IMR-90 (cell line): ENCODE measurements around the gene RALA. TPM values are rescaled to one million over a fixed set of nuclear protein-coding genes. Genes with fewer than 3 reads are reported as not detected.

Experiments used
- ATAC-seq: fragments of 200-7000 bp; cut with Tn5 transposase; 2 replicates; pipeline ENCODE4 v1.9.1; 2020; ENCODE audit warnings: low read depth, mild to moderate bottlenecking, moderate library complexity
- BruUV-seq: library from RNA; stranded (reverse); fragments of 400-500 nt; replicated peaks from 2 replicates; lab custom pipeline; 2021; lab: Mats Ljungman, UMichigan
- CTCF ChIA-PET: fragments of 300-600 bp; formaldehyde crosslinking; extraction: SDS; loops from one replicate; lab custom pipeline; 2021; ENCODE audit warnings: antibody characterized with exemption; lab: Yijun Ruan, JAX
- POLR2A ChIA-PET: fragments of 300-600 bp; sonication (Branson Sonifier 250); formaldehyde crosslinking; loops from one replicate; lab custom pipeline; 2022; ENCODE audit warnings: antibody characterized with exemption; ENCODE audit not compliant: unreplicated experiment; lab: Charles Lee
- DNase-seq: peaks from one replicate; pipeline ENCODE4 v3.0.0; 2013
- H2AFZ ChIP-seq: replicated peaks from 2 replicates; pipeline ENCODE3; 2013; ENCODE audit warnings: low read length, mild to moderate bottlenecking; ENCODE audit not compliant: poor library complexity
- H2AK5ac ChIP-seq: 2 replicates; pipeline ENCODE4 v1.6.1; 2013; ENCODE audit warnings: low read depth, low read length, inconsistent platforms
- H2AK9ac ChIP-seq: replicated peaks from 2 replicates; pipeline ENCODE3; 2013; ENCODE audit warnings: mild to moderate bottlenecking, low read depth, low read length, moderate library complexity; ENCODE audit not compliant: poor library complexity
- H2BK120ac ChIP-seq: 2 replicates; pipeline ENCODE4 v1.6.1; 2013; ENCODE audit warnings: low read depth, low read length, inconsistent platforms
- H2BK15ac ChIP-seq: 3 replicates; pipeline ENCODE4 v1.6.1; 2013; ENCODE audit warnings: low read depth, low read length, inconsistent platforms
- H2BK20ac ChIP-seq: 2 replicates; pipeline ENCODE4 v1.6.1; 2013; ENCODE audit warnings: low read depth, mild to moderate bottlenecking, inconsistent platforms, low read length, moderate library complexity
- H2BK5ac ChIP-seq: 2 replicates; pipeline ENCODE4 v1.6.1; 2013; ENCODE audit warnings: mild to moderate bottlenecking, low read depth, low read length, inconsistent platforms; ENCODE audit not compliant: poor library complexity, severe bottlenecking
- H3K14ac ChIP-seq: replicated peaks from 2 replicates; pipeline ENCODE4 v1.6.1; 2013; ENCODE audit warnings: low read depth, low read length, inconsistent platforms
- H3K18ac ChIP-seq: 2 replicates; pipeline ENCODE4 v1.6.1; 2013; ENCODE audit warnings: low read depth, low read length, control low read depth
- H3K23ac ChIP-seq: 2 replicates; pipeline ENCODE4 v1.6.1; 2013; ENCODE audit warnings: low read depth, low read length, inconsistent platforms
- H3K27ac ChIP-seq: 2 replicates; pipeline ENCODE4 v1.5.1; 2013; ENCODE audit warnings: mild to moderate bottlenecking, control low read depth, low read length; ENCODE audit not compliant: insufficient read depth
- H3K27me3 ChIP-seq: 2 replicates; pipeline ENCODE4 v1.6.1; 2013; ENCODE audit warnings: low read length; ENCODE audit not compliant: control insufficient read depth, insufficient read depth
- H3K36me3 ChIP-seq: 2 replicates; pipeline ENCODE4 v1.6.1; 2013; ENCODE audit warnings: low read length, mixed read lengths; ENCODE audit not compliant: control insufficient read depth, insufficient read depth
- H3K4ac ChIP-seq: 2 replicates; pipeline ENCODE4 v1.6.1; 2013; ENCODE audit warnings: low read depth, low read length, inconsistent platforms
- H3K4me1 ChIP-seq: 2 replicates; pipeline ENCODE4 v1.6.1; 2013; ENCODE audit warnings: low read length, mixed read lengths; ENCODE audit not compliant: control insufficient read depth, insufficient read depth
- H3K4me2 ChIP-seq: 2 replicates; pipeline ENCODE4 v1.6.1; 2013; ENCODE audit warnings: low read depth, mild to moderate bottlenecking, control low read depth, low read length, moderate library complexity
- H3K4me3 ChIP-seq: 2 replicates; pipeline ENCODE4 v1.5.1; 2013; ENCODE audit warnings: low read depth, mild to moderate bottlenecking, control low read depth, low read length, moderate library complexity; ENCODE audit not compliant: insufficient read depth
- H3K56ac ChIP-seq: 2 replicates; pipeline ENCODE4 v1.6.1; 2013; ENCODE audit warnings: low read length, inconsistent platforms; ENCODE audit not compliant: insufficient read depth; ENCODE audit errors: extremely low read depth
- H3K79me1 ChIP-seq, 2 experiments: 2 replicates each; pipeline ENCODE4 v1.6.1; 2013; ENCODE audit warnings: low read length in 2 of 2, inconsistent platforms in 1 of 2, low read depth in 1 of 2
- H3K9ac ChIP-seq: 2 replicates; pipeline ENCODE4 v1.6.1; 2013; ENCODE audit warnings: low read depth, low read length, control low read depth
- H3K9me1 ChIP-seq: 2 replicates; pipeline ENCODE4 v1.6.1; 2013; ENCODE audit warnings: low read length, inconsistent platforms; ENCODE audit not compliant: insufficient read depth
- H3K9me3 ChIP-seq: 2 replicates; pipeline ENCODE4 v1.6.1; 2013; ENCODE audit warnings: low read length; ENCODE audit not compliant: control insufficient read depth, insufficient read depth
- H4K20me1 ChIP-seq: 2 replicates; pipeline ENCODE4 v1.6.1; 2013; ENCODE audit warnings: low read length, inconsistent platforms; ENCODE audit not compliant: insufficient read depth
- H4K5ac ChIP-seq: 2 replicates; pipeline ENCODE4 v1.6.1; 2013; ENCODE audit warnings: mild to moderate bottlenecking, low read depth, low read length, control low read depth
- H4K8ac ChIP-seq, 2 experiments: 2 replicates each; pipeline ENCODE4 v1.6.1; 2013; ENCODE audit warnings: low read depth in 2 of 2, low read length in 2 of 2, control low read depth in 1 of 2, inconsistent platforms in 1 of 2
- H4K91ac ChIP-seq: 2 replicates; pipeline ENCODE4 v1.6.1; 2013; ENCODE audit warnings: low read depth, low read length, inconsistent platforms; ENCODE audit not compliant: insufficient read depth
- CHD1 ChIP-seq: IDR thresholded peaks from 2 replicates; pipeline ENCODE4 v1.6.1; 2012; ENCODE audit warnings: low read depth, low read length, improper control_type of control experiment
- NFE2L2 ChIP-seq: fragments of 150-350 bp; IDR thresholded peaks from 2 replicates; pipeline ENCODE4 v1.6.1; 2016; ENCODE audit warnings: low read depth, mild to moderate bottlenecking, low read length
- SMC3 ChIP-seq: fragments of 150-350 bp; IDR thresholded peaks from 2 replicates; pipeline ENCODE4 v1.6.1; 2016; ENCODE audit warnings: low read depth, mild to moderate bottlenecking, antibody characterized with exemption, low read length, moderate library complexity
- WGBS, 2 experiments: methylation state at CpG; one replicate each; pipeline versions ENCODE4 v1.1.5 to v1.1.7; 2013; ENCODE audit warnings: missing lambda C conversion rate in 2 of 2; ENCODE audit not compliant: insufficient read length in 1 of 2; ENCODE audit errors: extremely low coverage in 2 of 2; 5-methylcytosine and 5-hydroxymethylcytosine counted together
- dilution Hi-C: fragments of 300-500 bp; cut with HindIII; formaldehyde crosslinking; loops from one replicate; pipeline ENCODE4 v1.14.3; 2018; ENCODE audit warnings: low sequenced_read_pairs; ENCODE audit not compliant: unreplicated experiment
- in situ Hi-C: fragments of 300-500 bp; cut with MboI; formaldehyde crosslinking; loops from 3 replicates; pipeline ENCODE4 v1.14.3; 2019; ENCODE audit warnings: low sequenced_read_pairs, inconsistent platforms, mixed read lengths
- intact Hi-C: fragments of 100-400 bp; cut with micrococcal nuclease; formaldehyde crosslinking; loops from 2 replicates; pipeline ENCODE4 v1.10.0; 2022
- polyA plus RNA-seq, 3 experiments: library from polyadenylated mRNA; depleted of rRNA; stranded (reverse); fragments of >200 nt; gene quantifications; 2 replicates each; pipeline ENCODE4 v1.2.3, GENCODE V29; 2012; ENCODE audit warnings: low replicate concordance in 1 of 3
- total RNA-seq: library from RNA; depleted of rRNA; stranded (reverse); fragments of >200 nt; gene quantifications from 2 replicates; pipeline ENCODE4 v1.2.3, GENCODE V29; 2012

The RALA gene
- total and polyA plus RNA-seq, 2 of the 4 experiments (the other 2 are of a cell fraction): 7.7 to 20.5 TPM

DNA sequence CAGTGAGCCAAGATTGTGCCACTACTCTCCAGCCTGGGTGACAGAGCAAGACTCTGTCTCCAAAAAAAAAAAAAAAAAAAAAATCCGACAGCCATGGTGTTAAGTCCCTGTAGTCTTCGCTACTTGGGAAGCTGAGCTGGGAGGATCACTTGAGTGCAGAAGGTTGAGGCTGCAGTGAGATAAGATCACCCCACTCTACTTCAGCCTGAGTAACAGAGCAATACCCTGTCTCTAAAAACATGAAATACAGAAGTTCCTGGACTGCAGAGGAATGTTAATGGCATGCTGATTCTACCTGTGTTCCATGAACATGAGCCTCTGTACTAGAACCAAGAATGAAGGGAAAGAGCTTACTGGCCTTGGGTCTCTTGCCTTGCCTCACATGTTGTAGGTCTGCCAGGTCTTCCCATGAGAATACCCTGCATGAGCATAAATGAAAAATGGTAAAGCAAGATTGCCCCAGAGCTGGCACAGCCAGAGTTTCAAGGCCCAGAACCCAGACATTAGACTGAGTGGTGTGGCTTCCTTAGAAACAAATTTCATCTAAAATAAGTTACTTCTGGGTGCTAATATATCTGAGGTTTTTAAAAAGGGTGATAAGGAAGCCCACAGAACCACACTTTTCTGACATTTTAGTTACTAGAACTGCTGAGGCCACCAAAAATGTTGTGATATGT lies 48.6 kb upstream of the RALA start:
- Histone ChIP-seq H3K36me3 (peaks cover 9% of the 10 kb centered on the region; the same call in 1 of the 2 replicates), H3K27ac (no peak overlapping the region), H2BK120ac (no peak overlapping the region), H4K91ac (no peak overlapping the region), H3K23ac (no peak overlapping the region), H2BK15ac (no peak overlapping the region), H4K20me1 (no peaks in the 10 kb centered on the region), H4K8ac (no peak overlapping the region), H2AK9ac (no peak overlapping the region), H3K4me2 (no peak overlapping the region), H3K9ac (no peak overlapping the region), H3K9me1 (no peaks in the 10 kb centered on the region), H3K79me1 (peaks cover under 1 to 7% of the 10 kb centered on the region in 2 experiments; a peak in 2 of 4 replicates), H3K4me1 (no peaks in the 10 kb centered on the region), H3K27me3 (no peaks in the 10 kb centered on the region), H3K4me3 (no peak overlapping the region), H2BK5ac (no peak overlapping the region), H2AK5ac (no peak overlapping the region), H3K14ac (no peak overlapping the region), H3K56ac (no peak overlapping the region), H2AFZ (no peak overlapping the region), H4K5ac (no peak overlapping the region), H2BK20ac (no peak overlapping the region), H3K4ac (no peak overlapping the region), H3K9me3 (no peaks in the 10 kb centered on the region), H3K18ac (no peak overlapping the region)
- dilution Hi-C loops: no loop called here
- intact Hi-C loops: no loop called here
- ATAC-seq (no peak), DNase-seq (no peak)
- no TSS peak for BruUV-seq
- in situ Hi-C loops: no loop called here
- no CpG with 5 or more reads among the region's 2 CpGs for WGBS, 2 experiments
- no peak for TF ChIP-seq CHD1
- no peak for TF ChIP-seq NFE2L2
- no peak for TF ChIP-seq SMC3
- CTCF ChIA-PET: no interaction called here
- POLR2A ChIA-PET: interaction anchor here (0.6 kb wide), 1 partner anchor 727 kb away, joined by 4 read pairs; no protein-coding TSS in a partner anchor
